HEK293 (cell line): ENCODE results near the gene EML6.

Source experiments
- CTCF ChIA-PET: fragments of 350-600 bp; formaldehyde crosslinking; extraction: SDS; loops from one replicate; lab custom pipeline; 2021; ENCODE audit warnings: antibody characterized with exemption; lab: Yijun Ruan, JAX
- POLR2A ChIA-PET: fragments of 300-600 bp; formaldehyde crosslinking; extraction: SDS; loops from one replicate; lab custom pipeline; 2020; ENCODE audit warnings: antibody characterized with exemption, inconsistent platforms; lab: Yijun Ruan, JAX
- H3K27ac ChIP-seq: fragments of 200-500 bp; sonication (Bioruptor generic); 2 replicates; pipeline ENCODE4 v1.5.1; 2014; ENCODE audit warnings: low read depth, low read length, control low read depth, inconsistent platforms; ENCODE audit errors: extremely low read depth
- H3K36me3 ChIP-seq, 2 experiments: fragments of 200-500 bp in 1 of 2; sonication (Bioruptor generic) in 1 of 2; 1 replicate in 1 of 2; 2 replicates in 1 of 2; pipeline ENCODE4 v1.5.1; 2014 to 2017; ENCODE audit warnings: inconsistent platforms in 2 of 2, low read length in 2 of 2; ENCODE audit not compliant: control insufficient read depth in 2 of 2, insufficient read depth in 1 of 2
- H3K4me1 ChIP-seq: fragments of 200-500 bp; sonication (Bioruptor generic); 2 replicates; pipeline ENCODE4 v1.5.1; 2014; ENCODE audit warnings: mild to moderate bottlenecking, low read length, inconsistent platforms; ENCODE audit not compliant: control insufficient read depth, insufficient read depth
- H3K4me3 ChIP-seq: 2 replicates; pipeline ENCODE4 v1.5.1; 2011; ENCODE audit warnings: low read depth, mild to moderate bottlenecking, control low read depth, low read length, moderate library complexity
- H3K9me3 ChIP-seq: fragments of 200-500 bp; sonication (Bioruptor generic); 2 replicates; pipeline ENCODE4 v1.5.1; 2014; ENCODE audit warnings: low read depth, low read length, inconsistent platforms; ENCODE audit not compliant: control insufficient read depth, insufficient read depth
- KLF1 ChIP-seq: fragments of 450-650 bp; formaldehyde crosslinking; IDR thresholded peaks from 2 replicates; pipeline ENCODE4 v1.5.1; 2016; ENCODE audit warnings: missing biosample characterization, missing genetic modification characterization
- ZBTB20 ChIP-seq: fragments of 450-650 bp; formaldehyde crosslinking; IDR thresholded peaks from 2 replicates; pipeline ENCODE4 v1.5.1; 2016; ENCODE audit warnings: missing biosample characterization, missing genetic modification characterization
- ZIC2 ChIP-seq: fragments of 450-650 bp; formaldehyde crosslinking; IDR thresholded peaks from 2 replicates; pipeline ENCODE4 v1.5.1; 2016; ENCODE audit warnings: missing biosample characterization, missing genetic modification characterization
- ZNF169 ChIP-seq: fragments of 450-650 bp; formaldehyde crosslinking; IDR thresholded peaks from 2 replicates; pipeline ENCODE4 v1.5.1; 2016; ENCODE audit warnings: missing biosample characterization, missing genetic modification characterization
- ZNF174 ChIP-seq: fragments of 450-650 bp; formaldehyde crosslinking; IDR thresholded peaks from 2 replicates; pipeline ENCODE4 v1.5.0; 2017; ENCODE audit warnings: missing biosample characterization, mild to moderate bottlenecking, missing genetic modification characterization
- ZNF280D ChIP-seq: fragments of 450-650 bp; formaldehyde crosslinking; IDR thresholded peaks from 2 replicates; pipeline ENCODE4 v1.5.1; 2016; ENCODE audit warnings: missing biosample characterization, missing genetic modification characterization
- ZNF366 ChIP-seq: fragments of 450-650 bp; formaldehyde crosslinking; conservative IDR thresholded peaks from 2 replicates; pipeline ENCODE4 v1.5.1; 2016; ENCODE audit warnings: missing biosample characterization, missing genetic modification characterization
- ZNF473 ChIP-seq: fragments of 450-650 bp; formaldehyde crosslinking; IDR thresholded peaks from 2 replicates; pipeline ENCODE4 v1.5.1; 2017; ENCODE audit warnings: missing biosample characterization, missing genetic modification characterization
- ZNF654 ChIP-seq: fragments of 450-650 bp; formaldehyde crosslinking; IDR thresholded peaks from 2 replicates; pipeline ENCODE4 v1.5.1; 2016; ENCODE audit warnings: low read depth, missing biosample characterization, missing genetic modification characterization
- ZNF660 ChIP-seq: fragments of 450-650 bp; IDR thresholded peaks from 2 replicates; pipeline ENCODE4 v1.5.1; 2018; ENCODE audit warnings: missing biosample characterization, mild to moderate bottlenecking, missing genetic modification characterization

Gene EML6

GRCh38 chr2:55018619-55019018 is 295.2 kb downstream of the EML6 start:
- Histone ChIP-seq H3K4me1 (no peaks in the 10 kb centered on the region), H3K27ac (no peak overlapping the region), H3K36me3 (no peaks in the 10 kb centered on the region), H3K9me3 (no peaks in the 10 kb centered on the region), H3K4me3 (no peak overlapping the region)
- POLR2A ChIA-PET: interaction anchor here (1.9 kb wide), 1 partner anchor 32 kb away, joined by 7 read pairs; the partner anchor contains the start of gene RTN4
- CTCF ChIA-PET: interaction anchor here (0.5 to 11.8 kb wide), 6 partner anchors 30 to 1831 kb away, joined by 3 to 121 read pairs (median 3); no protein-coding TSS in a partner anchor
- TF ChIP-seq ZBTB20 (tag by site-specific recombination) (peak; percentile 48; the same call in 1 of the 2 replicates), ZNF473 (tag by site-specific recombination) (no peak)

- TF ChIP-seq ZNF660 (tag by site-specific recombination) (no peak), ZNF280D (tag by site-specific recombination) (no peak), ZNF174 (tag by site-specific recombination) (no peak), KLF1 (no peak), ZNF366 (tag by site-specific recombination) (no peak), ZNF169 (tag by site-specific recombination) (peak; percentile 64; the same call in 1 of the 2 replicates), ZIC2 (tag by site-specific recombination) (no peak), ZNF654 (tag by site-specific recombination) (no peak)
- CTCF ChIA-PET: interaction anchor here (0.6 to 11.8 kb wide), 3 partner anchors 112 to 1456 kb away, joined by 3 to 121 read pairs (median 4); no protein-coding TSS in a partner anchor
- H3K9me3 ChIP-seq: no peaks in the 10 kb centered on the region
- no peak overlapping the region for H3K27ac ChIP-seq
- no peak overlapping the region for H3K4me3 ChIP-seq
- POLR2A ChIA-PET: interaction anchor here (1.9 kb wide), 1 partner anchor 31 kb away, joined by 7 read pairs; the partner anchor contains the start of gene RTN4
- no peaks in the 10 kb centered on the region for H3K4me1 ChIP-seq
- H3K36me3 ChIP-seq: no peaks in the 10 kb centered on the region
Measured at GRCh38 chr2:55019526-55020258, 296.2 kb downstream of the EML6 start.
